Naive B cell (primary cell): ENCODE results near the gene ZNF808. TPM values are rescaled to one million over a fixed set of nuclear protein-coding genes. Genes with fewer than 3 reads are reported as not detected.
"Not testable (repeated sequence)": the region's sequence is repeated elsewhere in the genome, so short reads cannot be mapped to it uniquely, and the experiment has no call there.

Source experiments
- ATAC-seq, 2 donors: fragments of 150-1000 bp; cut with Tn5 transposase; 2 replicates each; pipeline ENCODE4 v1.10.0; 2021; ENCODE audit warnings: low read depth in 2 of 2, mild to moderate bottlenecking in 2 of 2, moderate library complexity in 2 of 2
- DNase-seq: peaks from one replicate; pipeline ENCODE4 v3.0.0; 2022
- H3K27ac Mint-ChIP-seq, 6 donors: one replicate each; pipeline ENCODE4 v1.8.0; 2020 to 2022; ENCODE audit warnings: mild to moderate bottlenecking in 6 of 6, mixed read lengths in 6 of 6, moderate library complexity in 5 of 6, inconsistent platforms in 2 of 6
- H3K27me3 Mint-ChIP-seq, 3 donors: one replicate each; pipeline ENCODE4 v1.8.0; 2021 to 2022; ENCODE audit warnings: mixed read lengths in 3 of 3, mild to moderate bottlenecking in 1 of 3
- H3K36me3 Mint-ChIP-seq, 2 donors: one replicate each; pipeline ENCODE4 v1.8.0; 2020 to 2022; ENCODE audit warnings: mixed read lengths in 2 of 2, inconsistent platforms in 1 of 2, mild to moderate bottlenecking in 1 of 2
- H3K4me1 Mint-ChIP-seq, 3 donors: one replicate each; pipeline ENCODE4 v1.8.0; 2020 to 2022; ENCODE audit warnings: mixed read lengths in 3 of 3, inconsistent platforms in 1 of 3, mild to moderate bottlenecking in 1 of 3, moderate library complexity in 1 of 3
- H3K4me3 Mint-ChIP-seq, 8 donors: one replicate each; pipeline ENCODE4 v1.8.0; 2020 to 2022; ENCODE audit warnings: mild to moderate bottlenecking in 8 of 8, mixed read lengths in 8 of 8, moderate library complexity in 8 of 8, inconsistent platforms in 2 of 8
- H3K9me3 Mint-ChIP-seq, 7 donors: one replicate each; pipeline ENCODE4 v1.8.0; 2020 to 2022; ENCODE audit warnings: mixed read lengths in 7 of 7, mild to moderate bottlenecking in 5 of 7, inconsistent platforms in 2 of 7, moderate library complexity in 1 of 7
- polyA plus RNA-seq, 6 donors: library from polyadenylated mRNA; unstranded; fragments of 300-500 nt; fragmentation: Illumina TruSeq; gene quantifications; one replicate each; pipeline ENCODE4 v1.2.3, GENCODE V29; 2021; ENCODE audit warnings: low read depth in 6 of 6

ZNF808 gene
- polyA plus RNA-seq, 6 donors from 2014 or later = 8.8 to 20.2 (median 9.7) TPM; not detected in 1

GRCh38 chr19:52570000-52570861 is 42.8 kb downstream of the ZNF808 start, which contains the start of gene ZNF701:
TSS of gene ZNF701 (plus strand) at chr19:52570287. CDS start at chr19:52574148, 3,861 bp downstream.
- H3K27me3 Mint-ChIP-seq = no peaks in the 10 kb centered on the region
- ATAC-seq (peak; percentile 96 to 98), DNase-seq (peak; percentile 95)
- peak within 1 kb of the TSS; percentile 95 to 99 (median 96) for H3K4me3 Mint-ChIP-seq
- H3K36me3 Mint-ChIP-seq = peaks cover 21 to 39% of the 10 kb centered on the region in 2 donors
- H3K4me1 Mint-ChIP-seq = peaks cover 27 to 45% (median 37%) of the 10 kb centered on the region in 3 donors
- peak within 1 kb of the TSS; percentile 79 to 97 (median 94) for H3K27ac Mint-ChIP-seq
- peaks cover 0 to 34% (median 13%) of the 10 kb centered on the region in 7 donors for H3K9me3 Mint-ChIP-seq

GRCh38 chr19:52584736-52585440 is 57.4 kb downstream of the ZNF808 start:
- Mint-ChIP-seq H3K27ac (no peak overlapping the region), H3K4me3 (no peak overlapping the region), H3K36me3 (peaks cover 38 to 46% of the 10 kb centered on the region in 2 donors), H3K27me3 (no peaks in the 10 kb centered on the region), H3K9me3 (peaks cover 10 to 67% (median 42%) of the 10 kb centered on the region in 7 donors), H3K4me1 (peaks cover 0 to 7% (median 4%) of the 10 kb centered on the region in 3 donors)
- DNase-seq (no peak), ATAC-seq (no peak)

- peaks cover 0 to 7% (median 4%) of the 10 kb centered on the region in 3 donors for H3K4me1 Mint-ChIP-seq
These were observed 58.1 kb downstream of the ZNF808 start for GRCh38 chr19:52585604-52586003.

GRCh38 chr19:52590728-52591127 is 63.3 kb downstream of the ZNF808 start:
- ATAC-seq (no peak), DNase-seq (no peak)
- Mint-ChIP-seq H3K4me1 (peaks cover 0 to 7% (median 4%) of the 10 kb centered on the region in 3 donors), H3K36me3 (peaks cover 12 to 16% of the 10 kb centered on the region in 2 donors), H3K27me3 (no peaks in the 10 kb centered on the region), H3K27ac (peak overlapping the region in 1 of 6 donors; percentile 47), H3K4me3 (no peak overlapping the region), H3K9me3 (peaks cover 0 to 44% (median 3%) of the 10 kb centered on the region in 7 donors)

More at GRCh38 chr19:52585604-52586003, 58.1 kb downstream of the ZNF808 start:
- no peak for ATAC-seq
- Mint-ChIP-seq H3K27me3 (no peaks in the 10 kb centered on the region), H3K4me3 (no peak overlapping the region), H3K36me3 (peaks cover 38 to 46% of the 10 kb centered on the region in 2 donors), H3K27ac (peak overlapping the region in 1 of 6 donors; percentile 60), H3K9me3 (peaks cover 10 to 68% (median 42%) of the 10 kb centered on the region in 7 donors)
- no peak for DNase-seq

GRCh38 chr19:52592301-52592700 is 64.8 kb downstream of the ZNF808 start:
- Mint-ChIP-seq H3K27ac (no peak overlapping the region), H3K9me3 (peaks cover 3 to 46% (median 8%) of the 10 kb centered on the region in 7 donors), H3K27me3 (no peaks in the 10 kb centered on the region), H3K4me1 (peaks cover 0 to 4% (median 2%) of the 10 kb centered on the region in 3 donors), H3K4me3 (no peak overlapping the region), H3K36me3 (peaks cover 23 to 24% of the 10 kb centered on the region in 2 donors)
- no peak for ATAC-seq
- no peak for DNase-seq

GRCh38 chr19:52593441-52593840 is 66.0 kb downstream of the ZNF808 start:
- not testable (repeated sequence) for DNase-seq, H3K4me3 Mint-ChIP-seq, H3K27ac Mint-ChIP-seq, ATAC-seq, H3K4me1 Mint-ChIP-seq, H3K27me3 Mint-ChIP-seq
- Mint-ChIP-seq H3K9me3 (peaks cover 0 to 45% (median 10%) of the 10 kb centered on the region in 7 donors), H3K36me3 (peaks cover 21 to 24% of the 10 kb centered on the region in 2 donors)

- H3K9me3 Mint-ChIP-seq = peaks cover 0 to 30% (median 10%) of the 10 kb centered on the region in 7 donors
These were observed 71.8 kb downstream of the ZNF808 start for GRCh38 chr19:52599241-52599640.

GRCh38 chr19:52600639-52601024 is 73.2 kb downstream of the ZNF808 start:
- H3K27me3 Mint-ChIP-seq = no peaks in the 10 kb centered on the region
- peaks cover 22 to 35% (median 23%) of the 10 kb centered on the region in 3 donors for H3K4me1 Mint-ChIP-seq
- H3K27ac Mint-ChIP-seq = peak overlapping the region in 4 of 6 donors; percentile 81 to 96 (median 90)
- peak overlapping the region; percentile 90 to 98 (median 94) for H3K4me3 Mint-ChIP-seq
- DNase-seq (no peak), ATAC-seq (peak; percentile 6 to 10)
- H3K36me3 Mint-ChIP-seq = peaks cover 14 to 22% of the 10 kb centered on the region in 2 donors
- H3K9me3 Mint-ChIP-seq = peaks cover 0 to 23% (median 10%) of the 10 kb centered on the region in 7 donors

More at GRCh38 chr19:52599241-52599640, 71.8 kb downstream of the ZNF808 start:
- H3K27ac Mint-ChIP-seq = no peak overlapping the region
- H3K4me1 Mint-ChIP-seq = peaks cover 14 to 25% (median 14%) of the 10 kb centered on the region in 3 donors
- peak overlapping the region in 1 of 8 donors; percentile 63 for H3K4me3 Mint-ChIP-seq
- H3K27me3 Mint-ChIP-seq = no peaks in the 10 kb centered on the region
- DNase-seq (no peak), ATAC-seq (no peak)
- H3K36me3 Mint-ChIP-seq = peaks cover 19 to 21% of the 10 kb centered on the region in 2 donors

- peaks cover 9 to 22% of the 10 kb centered on the region in 2 donors for H3K36me3 Mint-ChIP-seq
- peak overlapping the region; percentile 90 to 98 (median 94) for H3K4me3 Mint-ChIP-seq
- H3K27me3 Mint-ChIP-seq = no peaks in the 10 kb centered on the region
- DNase-seq = peak; percentile 89
- H3K9me3 Mint-ChIP-seq = peaks cover 0 to 18% (median 9%) of the 10 kb centered on the region in 7 donors
- H3K27ac Mint-ChIP-seq = peak overlapping the region; percentile 85 to 96 (median 92)
- ATAC-seq = peak; percentile 95 to 97
- H3K4me1 Mint-ChIP-seq = peaks cover 25 to 39% (median 30%) of the 10 kb centered on the region in 3 donors
These were observed 73.8 kb downstream of the ZNF808 start for GRCh38 chr19:52601025-52601973.

GRCh38 chr19:52601974-52602366 is 74.5 kb downstream of the ZNF808 start:
- DNase-seq, ATAC-seq, H3K27me3 Mint-ChIP-seq: not testable (repeated sequence)
- H3K4me1 Mint-ChIP-seq = peaks cover 25 to 42% (median 37%) of the 10 kb centered on the region in 3 donors
- H3K36me3 Mint-ChIP-seq = peaks cover 5 to 19% of the 10 kb centered on the region in 2 donors
- H3K27ac Mint-ChIP-seq = peak overlapping the region in 5 of 6 donors; percentile 64 to 96 (median 94)
- peak overlapping the region; percentile 90 to 98 (median 94) for H3K4me3 Mint-ChIP-seq
- H3K9me3 Mint-ChIP-seq = peaks cover 0 to 18% (median 5%) of the 10 kb centered on the region in 7 donors

- H3K36me3 Mint-ChIP-seq = peaks cover 4 to 14% of the 10 kb centered on the region in 2 donors
- DNase-seq (no peak), ATAC-seq (no peak)
- H3K27me3 Mint-ChIP-seq = no peaks in the 10 kb centered on the region
- H3K4me1 Mint-ChIP-seq = peaks cover 25 to 42% (median 40%) of the 10 kb centered on the region in 3 donors
- peak overlapping the region in 6 of 8 donors; percentile 90 to 97 (median 94) for H3K4me3 Mint-ChIP-seq
- peak overlapping the region in 2 of 6 donors; percentile 57 to 85 for H3K27ac Mint-ChIP-seq
- peaks cover 0 to 13% (median 2%) of the 10 kb centered on the region in 7 donors for H3K9me3 Mint-ChIP-seq
These were observed 75.5 kb downstream of the ZNF808 start for GRCh38 chr19:52602941-52603340.
